Measurements from ENCODE around the gene PIGR. TPM values are rescaled to one million over a fixed set of nuclear protein-coding genes. Genes with fewer than 3 reads are reported as not detected.

PIGR gene
- total RNA-seq, 1 experiment from 2014 or later, result not detected

DNA sequence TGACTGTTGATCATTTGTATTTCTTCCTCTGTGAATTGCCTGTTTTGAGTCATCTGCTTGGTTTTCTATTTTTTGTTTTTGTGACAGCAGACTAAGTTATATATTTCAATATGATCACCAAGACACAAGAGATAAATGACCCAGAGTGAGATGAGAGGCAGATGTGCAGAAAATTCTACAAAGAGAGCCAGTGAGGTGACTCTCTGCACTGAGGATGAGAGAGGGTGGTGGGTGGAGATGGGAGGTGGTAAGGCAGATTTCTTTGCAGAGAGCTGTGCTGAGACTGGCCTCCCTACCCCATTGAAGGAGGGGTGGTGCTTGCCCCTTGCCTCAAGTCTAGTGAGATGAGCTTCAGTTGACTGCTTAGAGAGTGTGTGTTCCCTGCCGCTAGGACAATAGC lies 41.6 kb upstream of the PIGR start:
- H2BK5ac ChIP-seq (ENCODE audit: insufficient read length, low read length), result no peak overlapping the region
- no peaks in the 10 kb centered on the region for H3K79me2 ChIP-seq (ENCODE audit: insufficient read depth, low read length)
- H2BK15ac ChIP-seq (ENCODE audit: low read depth, low read length), result no peak overlapping the region
- peaks cover 46% of the 10 kb centered on the region for H3K27me3 Mint-ChIP-seq (ENCODE audit: low read depth)
- H3K9ac ChIP-seq (ENCODE audit: extremely low read depth, insufficient read length, low read length), result no peak overlapping the region
- H3T11ph ChIP-seq (ENCODE audit: low read length), result no peak overlapping the region
- no CpG with 5 or more reads among the region's 1 CpG for WGBS (ENCODE audit: extremely low coverage, insufficient read length, low lambda C conversion rate)
- no peaks in the 10 kb centered on the region for H3K79me1 ChIP-seq (ENCODE audit: insufficient read depth, low read depth, low read length, poor library complexity, severe bottlenecking)
- no peak overlapping the region for H3K27ac Mint-ChIP-seq
- no peak overlapping the region for H2BK12ac ChIP-seq (ENCODE audit: insufficient read length, low read depth, low read length)
- H2BK20ac ChIP-seq (ENCODE audit: low read depth, low read length, poor library complexity, severe bottlenecking), result no peak overlapping the region
- H3K4ac ChIP-seq (ENCODE audit: low read depth, low read length), result no peak overlapping the region
- H4K8ac ChIP-seq (replicated peaks; ENCODE audit: insufficient read length, low read depth, low read length), result no peak overlapping the region
- H2BK120ac ChIP-seq (ENCODE audit: low read depth, low read length, poor library complexity, severe bottlenecking), result no peak overlapping the region
- H3K9me3 Mint-ChIP-seq, result no peaks in the 10 kb centered on the region
- no peak overlapping the region for H3K56ac ChIP-seq (ENCODE audit: insufficient read length, low read depth, low read length)
- no peak overlapping the region for H3K4me3 Mint-ChIP-seq
- no peak overlapping the region for H3K14ac ChIP-seq (ENCODE audit: insufficient read depth, low read length)
- peaks cover 23 to 29% of the 10 kb centered on the region in 2 experiments for H3K4me1 Mint-ChIP-seq
- H3K4me1 ChIP-seq (ENCODE audit: insufficient read depth, low read length), result peaks cover 7% of the 10 kb centered on the region; the same call in 1 of the 2 replicates
- no peaks in the 10 kb centered on the region; a peak in 1 of 7 replicates for H3K36me3 Mint-ChIP-seq (ENCODE audit: insufficient read depth in 1 of 3, low read depth in 3 of 3)
- no peak overlapping the region for H2AFZ ChIP-seq (ENCODE audit: low read length)
- H4K20me1 ChIP-seq (ENCODE audit: control insufficient read depth, insufficient read depth, insufficient read length), result no peaks in the 10 kb centered on the region
- H2AK5ac ChIP-seq (ENCODE audit: insufficient read length, low read length), result no peak overlapping the region
- no peak overlapping the region for H4K5ac ChIP-seq (ENCODE audit: insufficient read length, low read depth, low read length)
- DNase-seq, result no peak
- no peaks in the 10 kb centered on the region for H3K9me3 ChIP-seq (ENCODE audit: control insufficient read depth, low read depth, low read length)
- H3K23me2 ChIP-seq (ENCODE audit: insufficient read length, low read depth, low read length, poor library complexity, severe bottlenecking), result no peaks in the 10 kb centered on the region
- TF ChIP-seq CTCF (conservative IDR thresholded peaks at IDR 0.05), result no peak
- no peak overlapping the region for H3K23ac ChIP-seq (ENCODE audit: insufficient read length, low read depth, low read length)
- H3K27ac ChIP-seq (ENCODE audit: insufficient read length, low read depth, low read length), result no peak overlapping the region
- no peak overlapping the region for H4K91ac ChIP-seq (ENCODE audit: insufficient read length, low read depth, low read length)
- no peak overlapping the region for H3K4me2 ChIP-seq (ENCODE audit: insufficient read depth, insufficient read length, low read length)
- no peaks in the 10 kb centered on the region; the same call in 1 of the 2 replicates for H3K27me3 ChIP-seq (ENCODE audit: insufficient read depth, low read length)
- H3K18ac ChIP-seq (ENCODE audit: insufficient read length, low read depth, low read length), result no peak overlapping the region

Data from H9 (cell line).